Esophagus muscularis mucosa (tissue), 4 donors: ENCODE results near the gene ST7L. TPM values are rescaled to one million over a fixed set of nuclear protein-coding genes. Genes with fewer than 3 reads are reported as not detected.

ENCODE experiments used
- DNase-seq: peaks from one replicate; pipeline ENCODE4 v3.0.0-alpha.2; 2017; ENCODE audit errors: extremely low spot score
- H3K27ac ChIP-seq, 4 donors: fragments of 200-600 bp; sonication (generic); replicated peaks in 1 of 4; 1 replicate in 3 of 4; 2 replicates in 1 of 4; pipeline ENCODE4 v1.5.1; 2016 to 2019; ENCODE audit warnings: mild to moderate bottlenecking in 1 of 4
- H3K27me3 ChIP-seq, 4 donors: fragments of 200-600 bp; sonication (generic); one replicate each; pipeline versions ENCODE4 v1.5.1 to v1.6.0; 2016 to 2019
- H3K36me3 ChIP-seq, 4 donors: fragments of 200-600 bp; sonication (generic); one replicate each; pipeline ENCODE4 v1.5.1; 2016 to 2019
- H3K4me1 ChIP-seq, 4 donors: fragments of 200-600 bp; sonication (generic); one replicate each; pipeline ENCODE4 v1.5.1; 2016 to 2019
- H3K4me3 ChIP-seq, 4 donors: fragments of 200-600 bp; sonication (generic); 1 replicate in 2 of 4; 2 replicates in 2 of 4; pipeline ENCODE4 v1.5.1; 2016 to 2019; ENCODE audit warnings: mild to moderate bottlenecking in 4 of 4, moderate library complexity in 1 of 4
- H3K9me3 ChIP-seq, 4 donors: fragments of 200-600 bp; sonication (generic); 1 replicate in 3 of 4; 2 replicates in 1 of 4; pipeline ENCODE4 v1.5.1; 2016 to 2019
- CTCF ChIP-seq, 3 experiments: fragments of 200-600 bp in 2 of 3; fragments of 450-650 bp in 1 of 3; sonication (generic) in 2 of 3; IDR thresholded peaks; one replicate each; pipeline ENCODE4 v1.5.1; 2017 to 2019; ENCODE audit warnings: antibody characterized with exemption in 3 of 3, mild to moderate bottlenecking in 2 of 3, moderate library complexity in 1 of 3
- EP300 ChIP-seq: sonication (generic); formaldehyde crosslinking; IDR thresholded peaks from one replicate; pipeline ENCODE4 v1.6.1; 2017; ENCODE audit warnings: antibody characterized with exemption
- POLR2A ChIP-seq: fragments of 450-650 bp; IDR thresholded peaks from one replicate; pipeline ENCODE4 v1.6.1; 2017; ENCODE audit warnings: antibody characterized with exemption, moderate library complexity, mild to moderate bottlenecking, low read depth
- POLR2AphosphoS5 ChIP-seq, 2 donors: sonication (generic); formaldehyde crosslinking; IDR thresholded peaks; one replicate each; pipeline ENCODE4 v1.6.1; 2017; ENCODE audit warnings: antibody characterized with exemption in 2 of 2
- WGBS: methylation state at CpG from one replicate; pipeline ENCODE4 v1.1.5; 2018; 5-methylcytosine and 5-hydroxymethylcytosine counted together
- intact Hi-C: fragments of 100-400 bp; cut with DNase I; formaldehyde crosslinking; loops from one replicate; pipeline ENCODE4 v1.15.1; 2023
- total RNA-seq, 4 donors: library from RNA; depleted of rRNA; stranded (reverse); fragments of >200 nt; gene quantifications; one replicate each; pipeline versions ENCODE4 v1.1.0 to v1.2.1, GENCODE V29; 2016

ST7L gene
- total RNA-seq, 4 donors from 2014 or later = 12.9 to 23.0 (median 21.0) TPM

DNA sequence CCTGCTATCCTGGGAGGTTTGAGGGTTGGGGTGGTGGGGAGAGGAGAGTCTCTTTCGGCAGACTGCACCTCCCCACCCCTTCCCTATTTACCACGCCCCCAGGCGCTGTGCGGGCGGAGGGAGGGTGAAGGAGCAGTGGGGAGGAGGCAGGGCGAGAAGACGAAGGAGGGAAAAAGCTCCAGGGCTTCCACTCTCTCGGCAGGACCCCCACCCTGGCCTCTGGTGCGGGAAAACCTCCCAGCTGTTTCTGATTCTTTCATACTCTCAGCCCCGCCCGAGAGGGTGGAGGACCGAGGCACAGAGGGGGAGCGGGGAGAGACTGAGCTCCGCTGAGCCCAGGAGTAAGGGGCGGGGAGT, 111.0 kb downstream of the ST7L start:
- peaks cover 0 to 64% (median 16%) of the 10 kb centered on the region in 4 donors for H3K27me3 ChIP-seq
- WGBS = 2% methylated on average over 12 of the region's 15 CpGs
- intact Hi-C loops = no loop called here
- H3K4me1 ChIP-seq = peaks cover 15 to 39% (median 21%) of the 10 kb centered on the region in 4 donors
- TF ChIP-seq POLR2A (no peak), EP300 (no peak), CTCF (IDR thresholded peaks at IDR 0.05) (no peak), POLR2AphosphoS5 (IDR thresholded peaks at IDR 0.05) (no peak)
- no peaks in the 10 kb centered on the region for H3K9me3 ChIP-seq
- H3K36me3 ChIP-seq = no peaks in the 10 kb centered on the region
- no peak for DNase-seq
- no peak overlapping the region for H3K27ac ChIP-seq
- H3K4me3 ChIP-seq = peak overlapping the region; percentile 57 to 72 (median 58)

- peak overlapping the region in 1 of 4 donors; percentile 60 for H3K4me3 ChIP-seq
- no peak for TF ChIP-seq POLR2AphosphoS5 (IDR thresholded peaks at IDR 0.05)
- no peak for TF ChIP-seq POLR2A
- no peak for TF ChIP-seq CTCF (IDR thresholded peaks at IDR 0.05)
- TF ChIP-seq EP300 = no peak
- peaks cover 0 to 64% (median 16%) of the 10 kb centered on the region in 4 donors for H3K27me3 ChIP-seq
- 75% methylated on average over 9 of the region's 9 CpGs for WGBS
- no peak overlapping the region for H3K27ac ChIP-seq
- H3K4me1 ChIP-seq = peaks cover 20 to 39% (median 25%) of the 10 kb centered on the region in 4 donors
- H3K36me3 ChIP-seq = no peaks in the 10 kb centered on the region
- DNase-seq = no peak
- intact Hi-C loops = no loop called here
- H3K9me3 ChIP-seq = no peaks in the 10 kb centered on the region
Observed at GRCh38 chr1:112507336-112507735, 111.6 kb downstream of the ST7L start.

DNA sequence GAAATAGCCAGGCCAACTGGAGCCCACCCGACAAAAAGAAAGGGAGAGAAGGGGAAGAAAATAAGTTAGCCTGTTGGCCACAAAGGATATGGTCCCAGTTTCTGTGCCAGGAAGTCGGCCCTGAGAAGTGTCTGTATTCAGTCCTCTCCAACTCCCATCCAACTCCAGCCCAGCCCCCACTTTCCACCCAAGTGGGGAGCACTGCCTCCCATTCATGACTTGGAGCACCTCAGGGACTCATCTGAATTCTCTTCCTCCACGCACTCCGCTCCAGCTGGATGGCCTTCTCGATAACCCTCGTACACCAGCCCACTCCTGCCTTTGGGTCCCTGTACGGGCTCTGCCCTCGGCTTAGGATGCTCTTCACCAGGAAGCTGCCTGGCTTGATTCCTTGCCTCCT, 112.2 kb downstream of the ST7L start:
- Histone ChIP-seq H3K27me3 (peaks cover 0 to 64% (median 16%) of the 10 kb centered on the region in 4 donors), H3K36me3 (no peaks in the 10 kb centered on the region), H3K4me3 (no peak overlapping the region), H3K4me1 (peaks cover 24 to 45% (median 31%) of the 10 kb centered on the region in 4 donors), H3K9me3 (no peaks in the 10 kb centered on the region), H3K27ac (no peak overlapping the region)
- DNase-seq = no peak
- WGBS = 91% methylated on average over 8 of the region's 8 CpGs
- intact Hi-C loops = no loop called here
- TF ChIP-seq EP300 = no peak

GRCh38 chr1:112506306-112506705, 112.6 kb downstream of the ST7L start:
- H3K36me3 ChIP-seq = no peaks in the 10 kb centered on the region
- no peak for DNase-seq
- TF ChIP-seq EP300 (no peak), POLR2AphosphoS5 (IDR thresholded peaks at IDR 0.05) (no peak), CTCF (IDR thresholded peaks at IDR 0.05) (no peak), POLR2A (no peak)
- peaks cover 0 to 64% (median 16%) of the 10 kb centered on the region in 4 donors for H3K27me3 ChIP-seq
- no peak overlapping the region for H3K27ac ChIP-seq
- H3K9me3 ChIP-seq = no peaks in the 10 kb centered on the region
- intact Hi-C loops = no loop called here
- H3K4me3 ChIP-seq = no peak overlapping the region
- peaks cover 28 to 50% (median 35%) of the 10 kb centered on the region in 4 donors for H3K4me1 ChIP-seq
- WGBS = 78% methylated on average over 2 of the region's 2 CpGs

DNA sequence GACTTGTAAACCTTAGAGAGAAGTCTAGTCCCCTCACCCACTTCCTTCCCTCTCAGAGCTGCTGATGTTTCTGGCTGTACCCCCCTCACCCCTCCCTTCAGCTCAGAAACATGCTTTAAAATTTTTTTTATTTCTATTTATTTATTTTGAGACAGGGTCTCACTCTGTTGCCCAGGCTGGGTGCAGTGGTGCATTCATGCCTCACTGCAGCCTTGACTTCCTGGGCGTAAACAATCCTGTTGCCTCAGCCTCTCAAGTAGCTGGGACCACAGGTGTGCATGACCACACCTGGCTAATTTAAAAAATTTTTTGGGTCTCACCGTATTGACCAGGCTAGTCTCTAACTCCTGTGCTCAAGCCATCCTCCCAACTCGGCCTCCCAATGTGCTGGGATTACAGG, 113.1 kb downstream of the ST7L start:
- Histone ChIP-seq H3K4me3 (no peak overlapping the region), H3K9me3 (no peaks in the 10 kb centered on the region), H3K27me3 (peaks cover 0 to 64% (median 16%) of the 10 kb centered on the region in 4 donors), H3K4me1 (peaks cover 28 to 50% (median 36%) of the 10 kb centered on the region in 4 donors), H3K27ac (no peak overlapping the region), H3K36me3 (no peaks in the 10 kb centered on the region)
- intact Hi-C loops = no loop called here
- TF ChIP-seq POLR2AphosphoS5 (IDR thresholded peaks at IDR 0.05) (no peak), POLR2A (no peak), EP300 (no peak), CTCF (IDR thresholded peaks at IDR 0.05) (no peak)
- WGBS = 87% methylated on average over 3 of the region's 3 CpGs
- no peak for DNase-seq
